Activated T-cell treated with anti-CD3 and anti-CD28 coated beads for 24 hours (primary cell): ENCODE measurements around the gene ARHGAP40.

ENCODE experiments used
- DNase-seq: peaks from one replicate; pipeline ENCODE4 v3.0.0-alpha.2; 2020; ENCODE audit warnings: low read depth

ARHGAP40 gene

DNA sequence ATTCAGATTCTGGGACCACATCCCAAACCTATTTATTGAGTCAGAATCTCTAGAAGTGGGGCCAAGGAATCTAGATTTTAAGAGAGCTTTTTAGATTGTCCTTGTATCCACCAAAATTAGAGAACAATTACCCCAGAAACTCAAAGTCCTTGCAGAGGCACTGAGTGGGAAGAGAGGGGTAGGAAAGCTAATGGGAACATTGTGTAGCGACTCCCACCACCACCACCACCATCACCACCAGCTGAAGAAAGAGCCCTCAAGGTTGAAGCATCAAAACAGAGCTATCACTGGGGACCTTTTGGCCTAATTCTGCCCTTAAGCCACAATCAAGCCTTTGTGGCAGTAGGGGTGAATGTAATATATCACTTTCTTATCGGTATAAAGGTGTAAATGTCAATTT, 83.7 kb downstream of the ARHGAP40 start:
- no peak for DNase-seq

DNA sequence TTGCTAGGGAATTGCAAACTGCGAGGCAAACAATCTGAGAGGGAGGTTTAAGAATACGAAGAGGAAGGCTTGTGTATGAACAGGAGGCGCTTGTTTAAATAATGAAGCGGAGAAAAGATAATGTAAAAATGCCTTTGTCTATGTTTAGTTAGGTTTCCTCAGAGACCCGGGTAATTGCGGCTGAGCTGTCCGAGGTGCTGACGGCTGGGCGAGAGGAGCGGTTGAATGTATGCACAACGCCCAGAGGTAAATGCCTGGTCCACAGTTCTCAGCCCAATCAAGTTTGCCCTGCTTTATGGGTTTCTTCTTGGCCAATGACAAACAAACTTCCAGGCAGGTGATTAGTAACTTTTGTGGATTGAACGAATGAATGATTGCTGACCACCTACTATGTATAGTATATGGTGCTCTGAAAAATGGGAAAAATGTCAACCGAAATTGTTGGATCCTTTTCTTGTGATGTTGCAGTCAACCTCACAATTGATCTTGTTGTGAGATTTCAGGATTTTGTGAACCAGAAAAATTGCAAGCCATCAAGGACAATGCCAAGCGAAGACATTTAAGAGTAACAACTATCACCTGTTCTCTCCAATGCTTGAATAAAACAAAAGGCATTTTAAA, 84.4 kb downstream of the ARHGAP40 start:
- no peak for DNase-seq

DNA sequence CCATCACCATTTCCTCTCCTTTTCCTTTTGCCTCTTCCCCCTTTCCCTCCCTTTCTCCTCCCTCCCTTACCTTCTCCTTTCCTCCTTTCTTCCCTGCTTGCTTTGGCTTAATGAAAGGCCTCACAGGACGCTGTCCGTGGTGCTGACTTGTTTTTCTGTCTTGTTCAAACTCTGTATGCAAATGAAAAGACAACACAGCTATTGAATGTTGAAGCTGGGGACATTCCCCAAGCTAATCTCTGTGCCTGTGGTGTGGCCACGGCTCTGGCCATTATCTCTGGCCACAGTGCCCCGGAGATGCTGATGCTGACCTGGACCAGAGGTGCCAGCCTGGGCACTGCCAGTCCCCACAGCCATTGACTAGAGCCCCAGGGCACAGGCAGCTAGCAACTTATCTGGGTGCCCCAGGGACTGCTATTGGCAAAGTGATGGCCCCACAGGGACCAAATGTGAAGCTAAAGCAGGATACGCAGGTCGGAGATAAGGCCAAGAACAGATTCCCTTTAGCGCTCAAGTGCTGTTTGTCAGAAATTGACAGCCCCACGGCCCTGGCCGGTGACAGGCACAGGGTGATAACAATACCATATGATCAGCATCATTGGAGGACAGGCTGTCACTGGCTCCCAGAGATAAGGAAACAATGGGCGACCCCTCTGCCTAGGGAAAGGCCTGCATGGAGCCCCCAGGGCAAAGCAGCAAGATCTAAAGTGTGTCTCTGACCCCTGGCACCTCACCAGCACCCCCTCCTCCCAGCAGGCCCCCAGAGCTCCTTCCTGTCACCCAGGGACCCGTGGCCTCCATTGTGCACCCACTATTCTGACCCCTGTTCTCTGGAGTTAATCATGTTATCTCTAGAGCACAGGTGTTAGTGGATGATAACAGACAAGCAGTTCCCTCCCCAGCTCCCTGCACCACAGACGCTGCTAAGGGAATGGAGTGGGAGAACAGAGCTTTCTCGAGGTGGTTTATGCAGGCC, 91.1 kb downstream of the ARHGAP40 start:
- peak; percentile 20 for DNase-seq

DNA sequence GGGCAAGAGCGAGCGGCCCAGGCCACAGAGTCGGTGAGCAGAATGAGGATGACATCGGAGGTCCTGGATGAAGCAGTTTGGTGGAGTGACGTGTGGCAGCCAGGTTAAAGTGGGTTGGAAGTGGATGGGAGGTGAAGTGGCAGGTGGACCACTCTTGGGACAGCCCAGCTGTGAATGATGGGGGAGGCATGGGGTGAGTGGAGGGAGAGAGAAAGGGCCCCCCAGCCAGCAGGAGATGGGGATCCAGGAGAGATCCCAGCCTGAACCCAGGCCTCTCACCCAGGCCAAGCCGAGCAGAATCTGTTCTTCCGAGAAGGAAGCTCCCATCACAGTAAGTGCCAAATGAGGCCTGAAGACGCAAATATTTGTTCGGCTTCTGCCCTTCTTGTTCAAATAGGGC, 95.7 kb downstream of the ARHGAP40 start:
- no peak for DNase-seq

DNA sequence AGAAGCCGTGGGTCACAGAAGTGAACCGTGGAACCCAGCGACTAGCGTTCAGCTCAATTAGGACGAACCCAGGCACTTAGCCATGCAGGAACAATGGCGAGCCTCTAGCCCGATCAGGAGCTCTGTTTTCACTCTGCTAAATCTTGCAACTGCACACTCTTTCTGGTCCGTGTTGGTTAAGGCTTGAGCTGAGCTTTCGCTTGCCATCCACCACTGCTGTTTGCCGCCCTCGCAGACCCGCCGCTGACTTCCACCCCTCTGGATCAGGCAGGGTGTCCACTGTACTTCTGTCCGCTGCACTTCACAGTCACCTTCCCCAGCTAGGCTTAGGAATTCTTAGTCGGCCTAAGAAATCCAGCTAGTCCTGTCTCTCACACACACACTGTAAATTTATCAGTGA, 96.9 kb downstream of the ARHGAP40 start:
- no peak for DNase-seq

DNA sequence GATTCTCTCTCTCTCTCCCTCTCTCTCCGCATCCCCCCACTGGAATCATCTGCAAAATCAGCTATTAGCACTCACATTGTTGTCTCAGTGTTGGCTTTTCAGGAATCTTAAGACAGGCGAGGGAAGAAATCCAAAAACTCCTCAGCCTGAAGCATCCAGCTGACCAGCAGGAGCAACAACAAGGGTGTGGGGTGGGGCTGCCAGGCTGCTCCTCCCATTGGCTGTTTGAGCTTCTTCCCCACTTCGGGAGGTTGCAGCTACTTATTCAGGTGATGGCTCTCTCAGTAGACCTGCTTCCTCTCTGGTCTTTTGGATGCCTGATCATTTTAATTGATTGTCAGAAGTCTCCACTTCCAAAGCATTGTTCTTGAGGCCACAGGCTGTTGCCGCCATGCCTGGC, 98.5 kb downstream of the ARHGAP40 start:
- no peak for DNase-seq
